HG02623 (cell line): ENCODE results near the gene ZNF106.

Experiments
- ATAC-seq: cut with Tn5 transposase; IDR thresholded peaks from one replicate; pipeline ENCODE4 v1.9.1; 2021; ENCODE audit warnings: moderate library complexity; ENCODE audit not compliant: unreplicated experiment

Gene ZNF106

GRCh38 chr15:42409011-42409410 is 81.9 kb downstream of the ZNF106 start:
- no peak for ATAC-seq

DNA sequence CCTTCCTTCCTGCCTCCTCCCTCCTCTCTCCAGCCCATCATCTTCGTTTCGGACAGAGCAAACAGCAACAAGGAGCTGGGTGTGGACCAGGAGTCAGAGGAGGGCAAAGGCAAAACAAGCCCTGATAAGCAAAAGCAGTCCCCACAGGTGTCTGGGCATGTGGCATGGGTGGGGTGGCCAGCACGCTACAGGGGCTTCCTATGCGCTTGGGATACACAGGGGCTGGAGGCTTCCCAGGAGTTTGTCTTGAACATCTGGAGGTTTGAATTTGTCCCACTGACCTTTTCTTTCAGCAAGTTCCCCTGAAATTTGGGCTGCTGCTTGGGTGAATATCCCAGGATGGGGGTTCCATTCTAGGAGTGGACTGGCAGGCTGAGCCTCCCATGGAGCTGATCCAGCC is 82.8 kb downstream of the ZNF106 start:
- ATAC-seq: no peak

GRCh38 chr15:42405863-42406482 is 85.0 kb downstream of the ZNF106 start:
- ATAC-seq: no peak

DNA sequence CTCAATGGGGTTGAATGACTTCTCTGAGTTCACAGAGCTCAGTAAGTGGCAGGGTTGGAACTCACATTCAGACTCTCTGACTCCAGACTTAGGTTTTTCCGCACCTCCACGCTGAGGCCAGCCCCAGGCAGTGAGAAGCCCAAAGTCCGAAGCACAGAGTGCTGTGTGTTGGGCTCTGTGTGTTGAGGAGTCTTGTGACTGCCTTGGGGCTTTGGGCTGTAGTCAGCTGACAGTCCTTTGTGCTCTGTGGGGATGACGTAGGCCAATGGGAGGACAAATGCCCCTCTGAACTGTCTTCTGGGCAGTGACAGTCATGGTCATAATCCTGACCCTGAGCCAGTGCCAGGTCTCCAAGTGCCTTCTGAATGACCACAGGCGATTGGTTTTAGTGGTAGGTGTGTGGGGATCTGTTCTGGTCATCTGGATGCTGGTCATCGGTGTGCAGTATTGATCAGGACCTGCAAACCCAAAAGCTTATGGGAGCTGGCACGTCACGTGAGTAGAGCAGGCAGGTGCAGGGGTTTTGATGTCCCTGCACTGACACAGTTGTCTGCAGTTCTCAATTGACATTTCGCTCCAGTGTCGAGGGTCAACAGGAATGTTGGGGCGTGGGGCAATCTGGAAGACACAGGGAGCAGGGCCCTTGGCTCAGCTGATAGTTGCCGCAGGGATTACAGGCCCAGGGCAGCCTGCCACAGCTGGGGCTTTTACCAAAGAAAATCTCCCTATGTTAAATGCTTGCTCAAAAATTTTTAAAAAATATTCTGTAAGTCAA is 86.3 kb downstream of the ZNF106 start:
- no peak for ATAC-seq

DNA sequence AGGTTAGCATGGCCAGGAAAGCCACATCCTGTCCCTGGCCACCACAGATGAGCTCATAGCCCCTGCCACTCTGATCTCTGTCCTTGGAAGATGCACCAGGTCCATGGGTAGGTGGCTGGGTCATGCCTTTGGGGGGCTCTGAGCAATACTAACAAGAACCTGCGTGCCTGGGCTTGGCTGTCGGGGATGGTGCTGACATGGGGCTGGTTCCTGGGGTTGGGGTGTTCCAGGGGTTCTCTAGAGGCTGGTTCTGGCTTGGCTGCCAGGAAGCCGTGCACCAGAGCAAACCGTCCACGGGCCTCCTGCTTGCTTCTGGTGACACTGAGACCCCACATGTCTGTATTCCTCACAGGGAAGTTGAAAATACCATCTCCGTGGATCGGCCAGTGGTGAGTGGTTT is 87.6 kb downstream of the ZNF106 start:
- no peak for ATAC-seq

DNA sequence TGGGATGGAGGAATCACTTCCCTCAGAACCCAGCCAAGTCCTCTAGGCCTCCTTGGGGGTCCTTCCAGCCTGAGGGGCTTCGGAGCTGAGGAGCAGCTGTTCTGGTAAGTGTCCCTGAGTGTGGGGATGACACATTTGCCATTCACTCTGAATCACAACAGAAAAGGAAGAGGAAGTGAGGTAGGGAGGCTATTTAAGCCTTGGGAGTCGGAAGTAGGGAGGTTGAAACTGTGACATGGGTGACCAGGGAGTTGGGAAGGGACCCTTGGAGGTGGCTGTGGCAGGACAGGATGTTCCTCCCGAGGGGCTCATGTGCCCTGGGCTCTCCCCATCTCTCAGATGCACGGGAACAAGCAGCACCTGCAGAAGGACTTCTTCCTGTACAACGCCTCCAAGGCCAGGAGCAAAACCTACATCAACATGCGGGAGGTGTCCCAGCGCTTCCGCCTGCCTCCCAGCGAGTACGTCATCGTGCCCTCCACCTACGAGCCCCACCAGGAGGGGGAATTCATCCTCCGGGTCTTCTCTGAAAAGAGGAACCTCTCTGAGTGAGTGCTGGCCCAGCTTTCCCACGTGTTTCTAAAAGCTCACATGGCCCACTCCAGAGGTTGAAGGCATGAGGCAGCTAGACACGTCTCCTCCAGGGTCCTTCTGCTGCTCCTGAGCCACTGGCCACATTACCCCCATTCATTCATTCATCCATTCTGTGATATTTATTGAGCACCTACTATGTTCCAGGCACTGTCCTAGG is 88.3 kb downstream of the ZNF106 start:
- no peak for ATAC-seq

DNA sequence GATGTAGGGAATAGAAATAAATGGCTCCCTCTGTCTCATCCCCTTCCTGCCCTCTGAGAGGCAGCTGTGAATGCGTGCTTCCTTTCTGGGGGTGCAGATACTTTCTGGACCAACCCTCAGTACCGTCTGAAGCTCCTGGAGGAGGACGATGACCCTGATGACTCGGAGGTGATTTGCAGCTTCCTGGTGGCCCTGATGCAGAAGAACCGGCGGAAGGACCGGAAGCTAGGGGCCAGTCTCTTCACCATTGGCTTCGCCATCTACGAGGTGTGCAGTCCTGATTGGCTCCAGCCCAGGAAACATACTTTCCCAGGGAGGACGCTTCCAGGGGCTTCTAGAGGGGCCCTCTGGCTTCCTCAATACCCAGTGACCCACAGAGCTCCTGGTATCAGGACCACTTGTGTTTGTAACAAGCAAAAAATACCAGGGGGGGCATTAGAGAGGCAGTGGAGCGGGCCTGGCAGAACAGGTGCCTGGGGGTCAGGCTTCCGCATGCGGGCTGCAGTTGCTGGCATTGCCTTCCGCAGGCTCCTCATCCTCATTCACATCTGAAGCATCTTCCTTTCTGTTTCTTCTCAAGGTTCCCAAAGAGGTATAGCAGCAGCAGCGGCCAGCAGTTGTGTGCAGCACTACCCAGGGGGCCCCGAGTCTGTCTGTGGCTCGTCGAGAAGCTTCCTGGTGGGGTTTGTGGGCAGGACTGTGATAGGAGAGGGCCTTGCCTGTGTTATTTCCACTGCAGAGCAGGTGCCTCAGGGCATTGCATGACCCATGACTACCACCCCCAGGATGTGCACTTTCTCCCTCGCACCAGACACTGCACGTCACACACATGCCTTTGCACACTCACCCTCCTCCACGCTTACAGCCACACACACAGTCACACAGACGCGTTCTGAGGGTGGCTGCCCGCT is 89.1 kb downstream of the ZNF106 start:
- ATAC-seq: no peak

DNA sequence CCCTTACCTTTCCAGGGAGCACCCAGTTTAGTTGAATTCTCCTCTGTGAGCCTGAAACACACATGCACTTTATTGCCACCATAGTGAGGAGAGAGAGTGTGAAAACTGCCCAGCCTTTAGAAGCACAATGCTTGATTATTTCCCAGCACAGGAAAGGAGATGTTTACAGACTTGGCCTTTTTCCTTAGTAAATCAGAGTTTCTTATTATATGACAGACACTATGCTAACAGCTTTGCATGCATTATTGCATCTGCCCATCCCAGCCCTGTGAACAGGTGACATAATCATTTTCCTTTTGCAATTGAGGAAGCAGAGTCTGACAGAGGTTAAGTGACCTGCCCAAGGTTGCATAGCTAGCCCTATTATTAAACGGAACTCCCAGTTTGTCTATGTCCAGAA is 95.1 kb downstream of the ZNF106 start:
- no peak for ATAC-seq

GRCh38 chr15:42394106-42394505 is 96.8 kb downstream of the ZNF106 start:
- no peak for ATAC-seq

DNA sequence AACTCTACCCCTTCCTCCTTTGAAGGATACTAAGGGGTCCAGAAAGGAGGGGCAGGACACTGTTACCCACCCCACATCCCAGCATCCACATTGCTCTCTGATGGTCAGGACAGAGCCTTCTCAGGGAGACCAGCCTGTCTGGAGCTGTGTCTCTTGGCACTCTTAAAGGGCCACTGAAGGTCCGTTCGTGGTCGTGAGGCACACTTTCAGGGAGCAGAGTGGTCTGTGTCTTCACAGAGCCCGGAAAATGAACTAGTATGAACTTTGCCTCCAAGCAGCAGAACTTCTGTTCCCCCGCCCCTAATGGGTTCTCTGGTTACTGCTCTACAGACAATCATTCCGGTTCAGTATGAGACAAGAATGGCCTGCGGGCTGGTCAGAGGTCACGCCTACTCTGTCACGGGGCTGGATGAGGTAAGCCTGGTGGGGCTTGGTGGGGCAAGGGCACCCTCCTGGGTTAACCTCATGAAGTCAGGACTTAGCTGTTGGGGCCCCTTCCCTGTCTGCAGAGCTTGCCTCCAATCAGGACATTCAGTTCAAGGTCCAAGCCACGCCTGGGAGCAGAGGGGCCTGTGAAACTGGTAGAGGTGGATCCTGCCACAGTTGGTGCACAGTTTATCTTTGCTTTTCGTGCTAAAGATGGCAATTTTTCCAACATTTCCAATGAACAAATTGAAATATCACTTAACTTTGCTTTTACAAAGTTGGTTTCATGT is 98.5 kb downstream of the ZNF106 start:
- ATAC-seq: no peak

DNA sequence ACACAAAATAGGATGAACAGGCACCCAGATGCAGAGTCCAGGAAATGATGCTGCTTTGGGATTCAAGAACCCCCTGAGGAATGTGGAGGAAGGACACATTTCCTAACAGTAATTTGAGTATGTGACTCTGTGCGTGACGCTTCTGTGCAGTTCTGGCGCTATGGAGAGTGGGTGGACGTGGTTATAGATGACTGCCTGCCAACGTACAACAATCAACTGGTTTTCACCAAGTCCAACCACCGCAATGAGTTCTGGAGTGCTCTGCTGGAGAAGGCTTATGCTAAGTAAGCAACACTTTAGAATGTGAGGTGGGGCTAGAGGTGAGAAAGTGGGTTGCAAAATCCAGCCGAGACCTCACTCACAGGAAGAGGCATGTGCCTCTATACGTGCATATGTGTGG is 103.3 kb downstream of the ZNF106 start:
- ATAC-seq: no peak

DNA sequence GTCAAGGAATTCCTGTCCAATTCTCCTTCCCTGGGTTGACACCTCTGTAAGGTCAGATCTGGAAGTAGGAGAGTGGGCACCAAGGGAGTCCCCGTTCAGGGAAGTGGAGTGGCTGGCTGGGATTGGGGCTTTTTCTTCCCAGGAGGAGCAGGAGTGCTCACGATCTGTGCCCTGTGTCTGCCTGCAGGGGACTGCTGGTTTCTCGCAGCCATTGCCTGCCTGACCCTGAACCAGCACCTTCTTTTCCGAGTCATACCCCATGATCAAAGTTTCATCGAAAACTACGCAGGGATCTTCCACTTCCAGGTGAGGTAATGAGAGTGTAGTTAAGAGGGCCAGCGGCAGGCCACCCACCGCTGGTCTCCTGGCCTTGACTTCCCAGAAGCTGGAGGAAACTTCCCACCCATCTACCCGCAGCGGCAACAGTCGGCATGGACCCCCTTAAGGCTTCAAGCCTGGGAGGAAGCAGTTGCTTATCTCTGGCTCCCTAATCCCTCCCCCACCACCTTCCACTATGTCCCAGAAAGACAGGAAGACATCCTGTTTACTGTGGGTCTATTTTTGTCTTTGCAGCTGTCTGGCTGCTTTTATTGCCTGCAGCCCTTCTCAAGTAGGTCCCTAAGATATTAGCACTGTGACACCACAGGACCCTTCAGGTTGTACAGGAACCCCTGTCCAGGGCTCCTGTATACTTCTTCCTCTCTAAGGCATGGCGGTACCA is 104.8 kb downstream of the ZNF106 start:
- ATAC-seq: no peak

DNA sequence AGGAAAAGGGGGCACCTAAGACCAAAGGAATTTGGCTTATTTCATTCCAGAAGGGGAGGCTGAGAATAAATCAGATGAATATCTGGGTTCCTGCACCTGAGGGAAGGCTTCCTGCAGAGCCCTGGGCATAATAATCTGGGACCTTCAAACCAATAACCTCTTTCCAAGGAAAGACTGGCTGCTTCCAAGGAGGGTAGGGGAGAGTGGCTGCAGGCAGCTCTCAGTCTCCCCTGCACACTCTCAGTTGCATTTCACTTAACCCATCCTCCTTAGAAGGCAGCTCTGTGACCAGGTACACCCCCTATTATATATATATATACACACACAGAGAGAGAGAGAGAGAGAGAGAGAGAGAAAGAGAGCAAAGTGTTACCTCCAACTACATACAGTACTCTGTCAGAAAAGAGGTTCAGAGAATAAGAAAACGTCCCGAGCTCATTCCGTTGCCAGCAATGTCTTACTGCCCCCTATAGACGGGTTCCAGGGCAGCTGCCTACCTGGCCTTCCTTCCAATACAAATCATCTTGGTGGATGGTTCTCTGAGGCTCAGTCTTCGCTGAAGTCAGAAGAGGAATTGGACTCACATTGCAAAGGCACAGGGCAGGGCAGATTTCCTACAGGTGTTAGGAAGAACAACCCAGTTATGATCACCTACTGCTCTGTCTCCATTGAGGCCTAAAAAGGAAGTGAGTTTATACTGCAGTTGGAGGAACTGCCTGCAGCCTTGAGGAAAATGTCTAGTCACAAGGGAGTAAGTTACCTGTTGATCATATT is 105.5 kb downstream of the ZNF106 start:
- no peak for ATAC-seq

DNA sequence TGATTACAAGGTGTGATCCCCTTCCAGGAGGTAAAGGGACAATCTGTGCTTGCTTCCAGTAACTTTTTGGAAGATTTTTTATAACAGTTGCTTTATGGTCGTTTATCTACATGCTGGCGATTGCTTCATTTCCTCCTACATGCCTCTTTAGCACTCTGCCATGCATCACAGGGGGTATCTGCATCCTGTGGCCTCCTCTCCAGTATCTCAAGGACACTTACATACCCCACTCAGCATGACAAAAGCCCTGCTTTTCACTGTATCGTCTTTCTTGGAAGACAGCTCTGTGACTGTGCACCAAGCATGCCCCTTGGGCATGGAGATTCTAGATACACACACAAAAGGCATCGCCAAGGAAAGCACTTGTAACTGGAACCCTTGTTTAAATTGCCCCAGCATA is 106.3 kb downstream of the ZNF106 start:
- no peak for ATAC-seq

GRCh38 chr15:42378011-42378410 is 112.9 kb downstream of the ZNF106 start:
- no peak for ATAC-seq

DNA sequence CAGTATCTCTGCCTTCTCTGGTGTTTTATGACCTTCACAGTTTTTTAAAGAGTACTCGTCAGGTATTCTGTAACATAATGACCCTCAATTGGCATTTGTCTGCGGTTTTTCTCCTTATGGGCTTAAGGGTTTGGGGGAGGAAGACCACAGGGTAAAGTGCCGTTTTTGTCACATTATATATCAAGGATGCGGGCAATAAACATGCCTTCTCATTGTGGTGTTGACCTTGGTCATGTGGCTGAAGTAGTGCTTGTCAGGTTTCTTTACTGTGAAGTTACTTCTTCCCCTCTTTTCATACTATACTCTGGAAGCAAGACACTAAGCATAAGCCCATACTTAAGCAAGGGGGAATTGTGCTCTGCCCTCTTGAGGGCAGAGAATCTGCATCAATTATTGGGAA is 115.0 kb downstream of the ZNF106 start:
- ATAC-seq: no peak

- ATAC-seq: no peak
Observed at GRCh38 chr15:42375252-42375651, 115.7 kb downstream of the ZNF106 start.

GRCh38 chr15:42374810-42375209 is 116.1 kb downstream of the ZNF106 start:
- ATAC-seq: no peak

DNA sequence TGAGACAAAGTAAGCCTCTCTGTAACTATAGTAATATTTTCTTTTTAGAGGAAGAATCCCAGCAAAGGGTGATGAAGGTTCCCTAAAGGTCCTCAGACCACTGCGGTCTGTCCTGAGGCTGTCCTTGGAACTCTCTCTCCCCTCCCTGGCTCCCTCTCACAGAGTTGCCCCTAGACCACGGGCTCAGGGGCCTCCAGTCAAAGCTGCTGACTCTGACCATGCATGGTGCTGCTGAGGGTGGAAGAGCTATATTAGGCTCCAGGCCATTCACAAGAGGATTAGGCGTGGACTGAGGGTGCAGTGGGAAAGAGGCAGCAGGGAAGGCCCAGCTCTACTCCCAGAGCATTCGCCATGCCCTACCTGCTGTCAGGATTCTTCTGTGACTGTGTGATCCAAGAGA is 117.0 kb downstream of the ZNF106 start:
- ATAC-seq: no peak
